Epithelial cell of prostate (primary cell): ENCODE data around the gene ZBED3.
A peak's percentile ranks its signal among the peaks of the same experiment; 100 is the strongest.
"Not testable (repeated sequence)": the region's sequence is repeated elsewhere in the genome, so short reads cannot be mapped to it uniquely, and the experiment has no call there.

Experiments used
- DNase-seq: peaks from one replicate; pipeline ENCODE4 v3.0.0-alpha.2; 2011; ENCODE audit warnings: low read depth, low spot score
- H3K27ac ChIP-seq: fragments of 450-650 bp; 2 replicates; pipeline ENCODE4 v1.5.1; 2017; ENCODE audit warnings: mild to moderate bottlenecking

The ZBED3 gene

GRCh38 chr5:77080479-77080878, 6.6 kb downstream of the ZBED3 start:
- DNase-seq, H3K27ac ChIP-seq: not testable (repeated sequence)

DNA sequence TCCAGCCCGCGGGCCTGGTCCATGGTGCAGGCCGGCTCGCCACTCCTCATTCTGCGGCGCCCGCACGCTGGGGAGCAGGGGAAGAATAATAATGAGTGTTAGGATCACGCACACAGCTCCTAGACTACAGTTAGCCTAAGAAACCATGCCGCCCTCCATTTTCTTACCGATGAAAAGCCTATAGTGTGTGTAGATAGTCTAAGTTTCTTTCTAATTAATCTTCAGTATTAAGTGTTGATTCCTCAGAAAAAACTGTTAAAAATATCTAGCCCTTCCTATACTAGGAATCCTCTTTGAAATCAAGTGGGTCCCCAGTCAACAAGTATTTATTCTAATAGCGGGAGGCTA, 9.3 kb downstream of the ZBED3 start:
- DNase-seq, result no peak
- no peak overlapping the region for H3K27ac ChIP-seq

DNA sequence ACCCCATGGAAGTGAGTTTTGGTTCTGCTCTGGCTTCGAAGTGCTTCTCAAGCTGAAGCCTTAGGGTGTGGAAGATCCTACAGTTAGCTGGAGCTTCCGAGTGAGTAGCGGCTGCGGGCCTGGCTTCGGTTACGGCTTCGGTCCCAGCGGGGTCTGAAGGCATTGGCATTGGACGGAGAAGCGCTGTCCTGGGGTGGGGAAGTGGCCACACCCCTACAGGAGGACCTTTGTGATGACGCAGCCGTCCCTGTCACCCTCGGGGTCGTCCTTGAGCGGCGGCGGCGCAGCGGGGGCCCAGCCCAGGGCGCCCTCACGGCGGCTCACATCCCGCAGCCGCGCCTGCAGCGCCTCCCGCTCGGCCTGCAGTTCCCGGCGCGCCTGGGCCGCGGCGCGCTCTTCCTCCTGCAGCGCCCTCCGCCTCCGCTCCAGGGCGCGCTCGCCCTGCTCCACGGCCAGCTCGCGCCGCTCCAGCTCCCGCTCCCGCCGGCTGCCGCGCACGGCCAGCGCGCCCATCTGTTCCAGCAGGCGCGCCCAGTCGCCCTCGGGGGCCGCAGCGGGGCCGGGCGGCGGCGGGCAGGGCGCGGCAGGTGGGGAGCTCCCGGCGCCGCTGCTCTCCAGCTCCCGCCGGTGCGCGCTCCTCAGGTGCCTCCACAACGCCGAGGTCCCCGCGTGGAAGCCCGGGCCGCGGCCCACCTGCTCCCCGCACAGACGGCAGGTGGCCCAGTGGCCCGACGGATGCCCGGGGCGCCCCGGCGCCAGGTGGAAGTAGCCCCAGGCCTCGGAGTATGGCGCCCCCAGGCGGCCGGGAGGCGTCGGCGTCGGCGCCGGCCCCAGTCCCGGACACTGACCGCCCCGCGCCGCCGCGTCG, 9.9 kb downstream of the ZBED3 start:
- DNase-seq, result no peak
- H3K27ac ChIP-seq, result no peak overlapping the region

DNA sequence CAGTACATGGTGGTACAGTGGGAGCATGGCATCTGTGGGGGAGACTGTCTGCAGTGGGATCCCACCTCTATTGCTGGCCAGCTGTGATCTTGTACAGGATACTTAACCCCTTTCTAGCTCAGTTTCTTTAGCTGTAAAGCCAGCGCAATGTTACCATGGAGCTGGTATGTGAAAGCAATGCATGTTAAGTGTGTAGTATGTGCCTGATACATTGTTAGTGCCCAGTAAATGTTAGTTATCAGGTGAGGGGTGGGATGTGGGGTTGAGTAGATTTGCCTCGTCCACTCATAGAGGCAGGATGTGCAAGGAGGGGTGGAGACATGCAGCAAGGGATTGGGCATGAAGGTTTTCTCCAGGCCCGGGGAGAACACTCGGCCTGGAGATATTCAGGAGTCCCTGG, 12.3 kb downstream of the ZBED3 start:
- H3K27ac ChIP-seq, result no peak overlapping the region
- DNase-seq, result no peak

DNA sequence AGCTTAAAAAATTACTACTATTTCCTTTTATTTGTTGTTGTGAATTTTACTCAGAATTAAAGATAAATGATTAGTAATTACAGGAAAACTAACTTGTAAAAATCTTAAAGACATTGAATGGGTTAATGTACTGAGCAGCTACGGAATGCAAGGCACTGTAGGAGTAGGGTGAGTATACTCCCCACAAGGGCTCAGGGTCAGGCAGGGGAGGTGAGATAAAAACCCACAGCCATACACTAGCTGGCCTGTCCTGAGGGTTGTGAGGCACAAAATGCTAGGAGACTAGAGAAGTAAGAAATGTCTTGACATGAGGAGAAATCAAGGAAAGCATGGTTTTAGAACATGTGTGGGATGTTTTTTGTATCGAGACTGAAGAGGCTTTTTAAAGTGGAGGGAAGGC, 13.4 kb downstream of the ZBED3 start:
- no peak for DNase-seq
- no peak overlapping the region for H3K27ac ChIP-seq

DNA sequence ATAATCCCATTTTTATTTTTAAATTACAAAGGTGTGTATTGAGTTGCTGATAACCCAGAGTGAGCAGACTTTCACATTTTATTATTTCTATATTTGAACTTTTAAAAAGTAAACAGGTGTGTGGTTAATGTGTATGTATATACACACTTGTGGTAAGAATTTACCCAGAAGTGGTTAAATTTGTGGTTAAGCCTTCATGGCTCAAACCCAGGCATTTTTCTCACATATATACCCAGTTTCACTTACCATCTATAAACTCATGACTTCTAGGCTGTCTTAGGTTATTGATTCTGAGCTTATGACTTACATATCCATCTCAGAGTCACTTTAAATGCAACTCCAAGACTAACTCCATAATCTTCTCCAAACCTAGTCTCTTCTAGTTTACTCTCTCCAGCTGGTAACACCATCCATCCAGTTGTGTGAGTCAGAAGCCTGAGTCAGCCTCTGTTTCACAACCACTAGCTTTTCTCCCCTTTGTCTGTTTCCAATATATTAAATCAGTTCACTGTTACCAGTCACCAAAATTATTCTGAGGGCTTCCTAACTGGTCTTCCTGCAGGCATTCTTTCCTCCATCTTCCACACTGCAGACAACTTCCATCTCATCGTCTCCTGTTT, 20.2 kb downstream of the ZBED3 start:
- H3K27ac ChIP-seq, result no peak overlapping the region
- no peak for DNase-seq

DNA sequence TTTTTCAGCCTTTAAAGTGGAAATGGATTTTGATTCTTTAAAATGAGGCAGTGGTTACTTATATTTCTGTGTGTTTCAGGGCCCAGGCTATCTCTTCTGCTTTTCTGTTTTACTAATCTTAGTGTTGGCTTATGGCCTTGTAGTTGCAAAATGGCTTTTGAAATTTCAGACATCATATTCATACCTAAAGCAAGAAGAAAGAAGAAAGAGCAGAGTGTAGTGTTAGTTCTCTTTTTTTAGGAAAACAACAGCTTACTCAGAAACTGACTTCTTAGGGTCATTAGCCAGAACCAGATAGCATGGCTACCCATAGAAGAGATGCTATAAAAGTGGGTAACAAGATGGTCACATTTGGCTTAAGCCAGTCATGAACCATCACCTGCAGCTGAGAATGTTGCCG, 20.9 kb downstream of the ZBED3 start:
- DNase-seq, result no peak
- H3K27ac ChIP-seq, result no peak overlapping the region

DNA sequence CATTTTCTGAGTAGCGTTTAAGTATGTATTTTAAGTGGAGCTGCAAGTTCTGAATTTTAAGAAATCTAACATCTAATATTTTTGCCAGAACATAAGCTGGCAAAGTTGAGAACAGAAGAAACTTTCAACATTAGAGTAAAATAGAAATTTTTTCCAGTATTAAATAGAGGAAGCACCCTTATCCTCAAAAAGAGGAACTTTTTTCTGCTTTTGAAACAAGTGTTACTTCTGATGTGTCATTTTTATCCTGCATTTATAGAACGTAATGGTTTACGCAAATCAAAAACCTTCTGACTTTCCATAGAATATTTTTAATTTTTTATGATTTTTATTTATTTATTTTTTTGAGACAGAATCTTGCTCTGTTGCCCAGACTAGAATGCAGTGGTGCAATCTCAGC, 21.8 kb downstream of the ZBED3 start:
- no peak overlapping the region for H3K27ac ChIP-seq
- no peak for DNase-seq

- no peak overlapping the region for H3K27ac ChIP-seq
- DNase-seq, result no peak
Measured at GRCh38 chr5:77064040-77064439, 23.0 kb downstream of the ZBED3 start.

- DNase-seq, result no peak
Measured at GRCh38 chr5:77046416-77047073, 40.5 kb downstream of the ZBED3 start.

GRCh38 chr5:77035950-77036349, 51.1 kb downstream of the ZBED3 start:
- no peak for DNase-seq
- no peak overlapping the region for H3K27ac ChIP-seq

More at GRCh38 chr5:77046416-77047073, 40.5 kb downstream of the ZBED3 start:
- H3K27ac ChIP-seq, result no peak overlapping the region

DNA sequence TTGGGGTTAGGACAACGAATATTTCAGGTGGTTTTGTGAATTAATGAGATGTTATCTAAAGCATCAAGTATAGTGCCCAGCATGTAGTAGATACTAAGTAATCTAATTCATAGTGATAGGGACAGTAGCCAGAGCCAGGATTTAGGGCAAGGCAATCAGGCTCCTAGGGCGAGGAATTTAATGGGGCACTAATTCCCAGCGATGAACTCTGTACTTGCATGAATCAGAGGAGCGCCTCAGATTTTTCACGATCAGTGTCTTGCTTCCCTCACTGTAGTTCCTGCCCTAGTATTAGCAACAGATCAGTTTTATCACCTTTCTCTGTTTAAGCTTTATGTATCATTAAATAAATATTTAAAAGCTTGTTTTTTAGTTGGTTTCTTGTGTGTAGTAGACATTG, 53.7 kb downstream of the ZBED3 start:
- no peak overlapping the region for H3K27ac ChIP-seq
- DNase-seq, result no peak

DNA sequence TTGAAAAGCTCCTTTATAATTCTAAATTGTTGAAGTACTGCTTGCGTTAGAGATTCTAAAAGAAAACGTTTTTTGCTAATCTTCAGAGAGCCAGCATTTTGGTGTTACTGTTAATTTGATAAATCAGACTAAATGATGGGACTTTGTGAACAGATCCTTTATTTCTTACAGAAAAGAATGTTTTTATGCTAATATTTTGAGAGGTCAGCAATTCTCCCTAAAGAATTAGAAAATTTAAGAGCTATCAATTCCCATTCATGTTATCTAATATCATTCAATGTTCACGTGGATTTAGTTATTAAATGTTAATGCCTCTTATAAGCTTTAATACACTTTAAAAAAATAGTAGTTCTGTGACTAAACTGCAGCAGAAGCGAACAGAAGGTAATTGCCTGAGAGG, 54.5 kb downstream of the ZBED3 start:
- DNase-seq, result no peak
- no peak overlapping the region for H3K27ac ChIP-seq

DNA sequence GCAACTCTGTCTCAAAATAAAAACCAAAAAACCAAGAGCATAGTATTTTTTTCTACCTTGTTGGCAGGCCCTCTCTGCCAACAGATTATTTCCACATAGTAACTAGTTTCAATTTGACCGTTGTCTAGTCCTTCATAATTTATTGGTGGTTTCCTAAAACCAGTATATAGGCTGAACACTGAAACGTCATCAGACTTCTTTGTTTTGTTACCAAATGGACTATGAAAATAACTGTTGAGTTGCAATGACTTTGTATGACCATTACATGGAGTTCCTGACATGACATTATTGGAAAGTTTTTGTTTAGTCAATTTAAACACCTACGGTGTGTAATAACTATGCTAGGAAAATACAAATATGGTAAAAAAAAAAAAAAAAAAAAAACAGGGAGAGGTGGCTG, 55.2 kb downstream of the ZBED3 start:
- no peak for DNase-seq
- H3K27ac ChIP-seq, result no peak overlapping the region

DNA sequence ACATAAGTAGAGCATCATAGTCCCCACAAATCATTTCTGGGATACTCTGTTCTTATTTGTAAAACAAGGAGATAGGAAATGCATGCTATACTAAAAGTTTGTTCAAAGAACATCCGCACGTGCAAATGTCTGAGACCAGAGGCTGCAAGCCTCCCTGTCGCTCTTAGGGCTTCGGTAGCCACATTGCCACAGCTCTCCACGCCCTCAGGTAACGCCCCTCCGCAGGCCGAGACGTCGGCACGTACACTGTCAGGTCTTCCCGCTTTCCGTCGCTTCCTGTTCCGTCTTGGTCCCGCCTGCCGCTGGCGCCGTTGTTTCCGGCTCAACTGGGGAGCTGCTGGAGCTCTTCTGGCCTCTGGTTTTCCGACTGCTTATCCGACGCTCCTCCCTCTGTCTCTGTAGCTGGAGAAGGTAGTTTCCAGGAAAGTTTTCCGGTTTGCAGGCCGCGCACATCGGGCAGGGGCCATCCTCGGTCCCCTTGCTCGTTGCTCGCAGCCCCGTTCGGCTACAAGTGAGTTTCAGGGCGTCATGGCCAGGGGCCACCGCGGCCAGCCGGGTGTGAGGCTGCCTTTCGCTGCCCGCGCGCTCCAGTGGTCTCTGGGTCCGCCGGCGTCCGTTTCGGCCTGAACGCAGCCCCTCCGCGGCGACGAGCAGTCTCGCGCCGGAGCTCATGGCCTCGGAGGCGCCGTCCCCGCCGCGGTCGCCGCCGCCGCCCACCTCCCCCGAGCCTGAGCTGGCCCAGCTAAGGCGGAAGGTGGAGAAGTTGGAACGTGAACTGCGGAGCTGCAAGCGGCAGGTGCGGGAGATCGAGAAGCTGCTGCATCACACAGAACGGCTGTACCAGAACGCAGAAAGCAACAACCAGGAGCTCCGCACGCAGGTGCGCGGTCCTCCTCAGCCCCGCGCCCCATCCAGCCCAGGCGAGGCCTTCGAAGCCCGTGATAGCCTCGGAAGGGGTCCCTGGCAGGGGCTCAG, 56.7 kb downstream of the ZBED3 start, which contains the start of gene AGGF1:
AGGF1 (plus strand) TSS at position 308 of the 975 bp plus-strand sequence; CDS start at position 671, 363 bp downstream.
- DNase-seq, result peak; percentile 72
- peak within 1 kb of the TSS; percentile 80 for H3K27ac ChIP-seq

DNA sequence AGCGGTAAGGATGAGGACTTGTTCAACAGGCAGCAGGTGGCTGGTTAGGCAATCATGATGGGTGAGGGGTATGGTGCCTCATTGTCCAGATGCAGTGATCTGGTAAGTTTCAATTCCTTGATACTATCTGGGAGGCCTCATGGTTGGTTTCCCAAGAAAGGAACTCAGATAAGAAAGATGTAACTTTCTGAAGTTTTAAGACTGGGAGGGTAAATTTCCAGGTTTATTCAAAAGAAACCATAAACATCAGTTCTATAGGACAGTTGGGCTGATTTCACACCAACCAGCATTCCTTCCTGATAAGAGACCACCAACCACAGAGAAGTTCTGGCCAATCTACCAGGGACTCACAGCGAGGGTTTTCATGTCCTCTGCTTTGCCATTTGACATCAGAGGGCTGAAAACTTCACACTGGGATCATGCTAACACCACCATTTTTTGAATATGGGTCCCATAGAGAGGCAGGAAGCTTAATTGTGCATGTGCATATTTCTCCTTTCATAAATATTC, 57.7 kb downstream of the ZBED3 start:
- no peak for DNase-seq
- H3K27ac ChIP-seq, result no peak overlapping the region

- H3K27ac ChIP-seq, result no peak overlapping the region
- DNase-seq, result no peak
Measured at GRCh38 chr5:77028631-77029375, 58.3 kb downstream of the ZBED3 start.

GRCh38 chr5:77024490-77024889, 62.6 kb downstream of the ZBED3 start:
- DNase-seq, result no peak
- H3K27ac ChIP-seq, result no peak overlapping the region
